ENCODE data around the gene FUT6. TPM values are rescaled to one million over a fixed set of nuclear protein-coding genes. Genes with fewer than 3 reads are reported as not detected.
"Not testable (repeated sequence)": the region's sequence is repeated elsewhere in the genome, so short reads cannot be mapped to it uniquely, and the experiment has no call there.

FUT6 gene
- total RNA-seq, 4 donors from 2014 or later = 0.29 TPM; not detected in 3

DNA sequence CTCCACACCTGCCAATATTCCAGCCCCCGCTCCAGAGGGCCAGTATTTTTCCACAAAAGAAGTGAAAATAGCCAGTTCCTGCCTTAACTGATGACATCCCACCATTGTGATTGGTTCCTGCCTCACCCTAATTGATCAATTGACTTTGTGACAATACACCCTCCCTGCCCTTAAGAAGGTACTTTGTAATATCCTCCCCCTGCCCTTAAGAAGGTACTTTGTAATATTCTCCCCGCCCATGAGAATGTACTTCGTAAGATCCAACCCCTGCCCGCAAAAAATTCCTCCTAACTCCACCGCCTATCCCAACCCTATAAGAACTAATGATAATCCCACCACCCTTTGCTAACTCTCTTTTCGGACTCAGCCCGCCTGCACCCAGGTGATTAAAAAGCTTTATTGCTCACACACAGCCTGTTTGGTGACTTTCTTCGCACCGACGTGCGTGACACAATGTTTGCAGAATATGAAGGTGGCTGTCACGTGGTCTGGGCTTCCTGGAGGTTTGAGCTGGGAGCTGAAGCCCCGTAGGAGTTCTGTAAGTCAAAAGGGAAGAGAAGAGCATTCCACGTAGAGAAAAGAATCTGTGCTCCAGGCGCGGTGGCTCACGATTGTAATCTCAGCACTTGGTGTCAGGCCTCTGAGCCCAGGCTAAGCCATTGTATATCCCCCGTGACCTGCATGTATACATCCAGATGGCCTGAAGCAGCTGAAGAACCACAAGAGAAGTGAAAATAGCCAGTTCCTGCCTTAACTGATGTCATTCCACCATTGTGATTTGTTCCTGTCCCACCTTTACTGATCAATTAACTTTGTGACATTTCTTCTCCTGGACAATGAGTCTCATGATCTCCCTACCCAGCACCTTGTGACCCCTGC lies 17.9 kb upstream of the FUT6 start:
- Histone ChIP-seq H3K27ac (no peak overlapping the region), H3K27me3 (peaks cover 0 to 7% (median 3%) of the 10 kb centered on the region in 3 donors), H3K36me3 (no peaks in the 10 kb centered on the region), H3K4me1 (no peaks in the 10 kb centered on the region), H3K4me3 (no peak overlapping the region), H3K9me3 (no peaks in the 10 kb centered on the region)
- no peak for ATAC-seq
- TF ChIP-seq POLR2A (IDR thresholded peaks at IDR 0.05) = no peak
- TF ChIP-seq, protein P1, sequence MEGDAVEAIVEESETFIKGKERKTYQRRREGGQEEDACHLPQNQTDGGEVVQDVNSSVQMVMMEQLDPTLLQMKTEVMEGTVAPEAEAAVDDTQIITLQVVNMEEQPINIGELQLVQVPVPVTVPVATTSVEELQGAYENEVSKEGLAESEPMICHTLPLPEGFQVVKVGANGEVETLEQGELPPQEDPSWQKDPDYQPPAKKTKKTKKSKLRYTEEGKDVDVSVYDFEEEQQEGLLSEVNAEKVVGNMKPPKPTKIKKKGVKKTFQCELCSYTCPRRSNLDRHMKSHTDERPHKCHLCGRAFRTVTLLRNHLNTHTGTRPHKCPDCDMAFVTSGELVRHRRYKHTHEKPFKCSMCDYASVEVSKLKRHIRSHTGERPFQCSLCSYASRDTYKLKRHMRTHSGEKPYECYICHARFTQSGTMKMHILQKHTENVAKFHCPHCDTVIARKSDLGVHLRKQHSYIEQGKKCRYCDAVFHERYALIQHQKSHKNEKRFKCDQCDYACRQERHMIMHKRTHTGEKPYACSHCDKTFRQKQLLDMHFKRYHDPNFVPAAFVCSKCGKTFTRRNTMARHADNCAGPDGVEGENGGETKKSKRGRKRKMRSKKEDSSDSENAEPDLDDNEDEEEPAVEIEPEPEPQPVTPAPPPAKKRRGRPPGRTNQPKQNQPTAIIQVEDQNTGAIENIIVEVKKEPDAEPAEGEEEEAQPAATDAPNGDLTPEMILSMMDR (IDR thresholded peaks at IDR 0.05 in 4 of 5, conservative IDR thresholded peaks at IDR 0.05 in 1 of 5) = no peak
- in situ Hi-C loops (cut with MboI; ENCODE audit: low sequenced_read_pairs in 4 of 4) = no loop called here
- no peak for DNase-seq
- intact Hi-C loops (cut with DNase I; ENCODE audit: low total_unique reads) = no loop called here

DNA sequence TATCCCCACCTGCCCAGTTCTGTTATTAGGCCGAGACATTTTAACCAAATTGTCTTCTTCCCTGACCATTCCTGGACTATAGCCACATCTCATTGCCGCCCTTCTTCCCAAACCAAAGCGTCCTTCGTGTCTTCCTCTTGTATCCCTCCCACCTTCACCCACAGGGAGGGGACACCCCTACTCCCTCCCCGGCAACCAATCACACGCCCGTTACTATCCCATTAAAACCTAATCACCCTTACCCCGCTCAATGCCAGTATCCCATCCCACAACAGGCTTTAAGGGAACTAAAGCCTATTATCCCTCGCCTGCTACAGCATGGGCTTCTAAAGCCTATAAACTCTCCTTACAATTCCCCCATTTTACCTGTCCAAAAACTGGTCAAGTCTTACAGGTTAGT lies 15.6 kb upstream of the FUT6 start:
- H3K27ac ChIP-seq; H3K27me3 ChIP-seq; H3K4me1 ChIP-seq; ATAC-seq; H3K9me3 ChIP-seq; H3K36me3 ChIP-seq; H3K4me3 ChIP-seq; intact Hi-C loops (cut with DNase I; ENCODE audit: low total_unique reads); DNase-seq; in situ Hi-C loops (cut with MboI; ENCODE audit: low sequenced_read_pairs in 4 of 4): not testable (repeated sequence)

DNA sequence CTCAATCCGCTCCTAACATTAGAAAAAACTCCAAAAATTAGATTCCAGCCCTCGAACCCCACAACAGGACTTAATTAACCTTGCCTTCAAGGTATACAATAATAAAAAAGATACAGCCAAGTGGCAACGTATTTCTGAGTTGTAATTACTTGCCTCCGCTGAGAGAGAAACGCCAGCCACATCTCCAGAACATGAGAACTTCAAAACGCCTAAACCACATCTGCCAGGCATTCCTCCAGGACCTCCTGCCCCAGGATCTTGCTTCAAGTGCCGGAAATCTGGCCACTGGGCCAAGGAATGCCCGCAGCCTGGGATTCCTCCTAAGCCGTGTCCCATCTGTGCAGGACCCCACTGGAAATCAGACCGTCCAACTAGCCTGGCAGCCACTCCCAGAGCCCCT lies 14.6 kb upstream of the FUT6 start:
- H3K4me3 ChIP-seq; in situ Hi-C loops (cut with MboI; ENCODE audit: low sequenced_read_pairs in 4 of 4); DNase-seq; H3K36me3 ChIP-seq; intact Hi-C loops (cut with DNase I; ENCODE audit: low total_unique reads); H3K27ac ChIP-seq; ATAC-seq; H3K27me3 ChIP-seq; H3K9me3 ChIP-seq; H3K4me1 ChIP-seq: not testable (repeated sequence)

DNA sequence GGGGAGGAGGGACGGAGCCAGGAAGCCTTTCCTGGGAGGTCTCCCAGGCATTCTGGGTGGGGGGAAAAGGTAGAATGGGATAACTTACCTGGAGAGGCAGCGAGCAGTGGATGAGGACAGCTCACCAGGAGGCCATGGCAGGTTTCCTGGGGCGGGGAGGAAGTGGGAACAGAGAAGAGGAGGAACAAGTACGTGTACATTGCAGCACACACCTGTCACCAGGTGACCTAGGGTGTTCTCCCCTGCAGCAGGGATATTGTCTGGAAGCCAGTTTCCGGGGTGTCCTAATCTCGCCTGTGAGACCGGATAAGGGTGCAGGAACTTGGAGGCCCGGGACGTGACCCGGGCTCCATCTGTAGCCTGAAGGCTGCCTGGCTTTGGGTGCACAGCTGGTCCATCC lies 11.8 kb upstream of the FUT6 start, which contains the start of gene FUT3:
Gene FUT3, minus strand, starts transcription at position 148 of the 400 bp plus-strand sequence.
- H3K27me3 ChIP-seq = peaks cover 0 to 9% (median 3%) of the 10 kb centered on the region in 3 donors
- H3K4me1 ChIP-seq = no peaks in the 10 kb centered on the region
- TF ChIP-seq, protein P1 (IDR thresholded peaks at IDR 0.05 in 4 of 5, conservative IDR thresholded peaks at IDR 0.05 in 1 of 5) = no peak
- no peak for TF ChIP-seq POLR2A (IDR thresholded peaks at IDR 0.05)
- DNase-seq = no peak
- in situ Hi-C loops (cut with MboI; ENCODE audit: low sequenced_read_pairs in 4 of 4) = no loop called here
- H3K36me3 ChIP-seq = no peaks in the 10 kb centered on the region
- ATAC-seq = no peak
- intact Hi-C loops (cut with DNase I; ENCODE audit: low total_unique reads) = no loop called here
- H3K27ac ChIP-seq = no peak within 1 kb of the TSS
- H3K9me3 ChIP-seq = no peaks in the 10 kb centered on the region
- H3K4me3 ChIP-seq = no peak within 1 kb of the TSS

DNA sequence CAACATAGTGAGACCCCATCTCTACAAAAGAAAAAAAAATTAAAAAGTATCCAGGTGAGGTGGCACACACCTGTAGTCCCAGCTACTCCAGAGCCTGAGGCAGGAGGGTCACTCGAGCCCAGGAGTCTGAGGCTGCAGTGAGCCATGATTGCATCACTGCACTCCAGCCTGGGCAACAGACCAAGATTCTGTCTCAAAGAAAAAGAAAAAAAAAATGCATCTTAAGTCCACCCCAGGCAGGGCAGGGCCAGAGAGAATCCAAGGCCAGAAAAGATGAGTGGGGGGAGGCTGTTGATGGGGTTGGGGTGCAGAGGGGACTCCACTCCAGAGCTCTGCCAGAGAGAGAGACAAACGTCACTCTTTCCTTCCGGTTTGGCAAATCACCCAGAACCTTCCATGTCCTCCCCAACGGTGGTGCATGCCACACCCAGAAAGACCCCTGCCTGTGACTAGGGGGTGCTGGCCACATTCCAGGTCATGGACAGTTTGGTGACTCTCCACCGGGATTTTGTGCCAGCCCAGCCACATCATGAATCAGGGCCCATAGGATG lies 11.3 kb upstream of the FUT6 start:
- H3K4me3 ChIP-seq = no peak overlapping the region
- in situ Hi-C loops (cut with MboI; ENCODE audit: low sequenced_read_pairs in 4 of 4) (no loop called here), intact Hi-C loops (cut with DNase I; ENCODE audit: low total_unique reads) (no loop called here)
- no peak for DNase-seq
- H3K36me3 ChIP-seq = no peaks in the 10 kb centered on the region
- H3K27me3 ChIP-seq = peaks cover 0 to 9% (median 3%) of the 10 kb centered on the region in 3 donors
- no peaks in the 10 kb centered on the region for H3K9me3 ChIP-seq
- no peaks in the 10 kb centered on the region for H3K4me1 ChIP-seq
- no peak overlapping the region for H3K27ac ChIP-seq
- no peak for ATAC-seq
- TF ChIP-seq, protein P1 (IDR thresholded peaks at IDR 0.05 in 4 of 5, conservative IDR thresholded peaks at IDR 0.05 in 1 of 5) = no peak
- no peak for TF ChIP-seq POLR2A (IDR thresholded peaks at IDR 0.05)
